A549 (cell line): Measurements from ENCODE around the gene NCLN. TPM values are rescaled to one million over a fixed set of nuclear protein-coding genes. Genes with fewer than 3 reads are reported as not detected.

Experiments
- ATAC-seq, 2 experiments: fragments of 200-7000 bp in 1 of 2; fragments of >200 bp in 1 of 2; cut with Nextera tagmentation in 1 of 2; cut with Tn5 transposase in 1 of 2; 3 replicates each; pipeline versions ENCODE4 v1.8.0 to v1.9.1; 2018 to 2020; ENCODE audit warnings: mild to moderate bottlenecking in 1 of 2, moderate library complexity in 1 of 2
- CTCF ChIA-PET: fragments of 300-600 bp; sonication (Branson Sonifier 250); formaldehyde crosslinking; extraction: SDS; loops from one replicate; lab custom pipeline; 2021; ENCODE audit warnings: antibody characterized with exemption, inconsistent platforms; lab: Yijun Ruan, JAX
- POLR2A ChIA-PET: fragments of 350-600 bp; formaldehyde crosslinking; extraction: SDS; loops from one replicate; lab custom pipeline; 2021; ENCODE audit warnings: antibody characterized with exemption, inconsistent platforms; lab: Yijun Ruan, JAX
- DNase-seq, 2 experiments: peaks; one replicate each; pipeline versions ENCODE4 v3.0.0 to v3.0.0-alpha.2; 2011 to 2016; ENCODE audit warnings: low read depth in 1 of 2, low spot score in 1 of 2
- FAIRE-seq: peaks from 2 replicates; lab custom pipeline; 2011; peaks lifted over from hg19 to GRCh38; lab: Jason Lieb, UNC
- H3K27ac ChIP-seq, 2 experiments: fragments of >200 bp; sonication (Bioruptor Twin); formaldehyde crosslinking; 3 replicates each; pipeline ENCODE4 v1.5.1; 2016 to 2017
- H3K4me1 ChIP-seq: fragments of >200 bp; sonication (Bioruptor Twin); formaldehyde crosslinking; 3 replicates; pipeline ENCODE4 v1.6.1; 2016
- H3K4me2 ChIP-seq: fragments of >200 bp; sonication (Bioruptor Twin); formaldehyde crosslinking; 3 replicates; pipeline ENCODE4 v1.6.1; 2016
- H3K4me3 ChIP-seq: fragments of >200 bp; sonication (Bioruptor Twin); formaldehyde crosslinking; 3 replicates; pipeline ENCODE4 v1.5.1; 2016
- H3K9me3 ChIP-seq: fragments of >200 bp; sonication (Bioruptor Twin); formaldehyde crosslinking; 3 replicates; pipeline ENCODE4 v1.6.1; 2016
- CBX8 ChIP-seq: fragments of 200-600 bp; sonication (generic); IDR thresholded peaks from 2 replicates; pipeline ENCODE4 v1.6.1; 2016
- CEBPB ChIP-seq, 2 experiments: fragments of >200 bp in 1 of 2; sonication (Bioruptor Twin) in 1 of 2; formaldehyde crosslinking in 1 of 2; IDR thresholded peaks; 2 replicates each; pipeline ENCODE4 v1.6.1; 2012 to 2016
- CTCF ChIP-seq: fragments of >200 bp; sonication (Bioruptor Twin); formaldehyde crosslinking; IDR thresholded peaks from 3 replicates; pipeline ENCODE4 v1.5.1; 2016
- E2F6 ChIP-seq: IDR thresholded peaks from 2 replicates; pipeline ENCODE4 v1.6.1; 2012; ENCODE audit warnings: low read depth, borderline replicate concordance
- EHMT2 ChIP-seq: fragments of 200-600 bp; sonication (generic); IDR thresholded peaks from 2 replicates; pipeline ENCODE4 v1.6.1; 2016; ENCODE audit warnings: antibody characterized with exemption, low read depth, mild to moderate bottlenecking, moderate library complexity
- ELK1 ChIP-seq: fragments of 150-350 bp; IDR thresholded peaks from 2 replicates; pipeline ENCODE4 v1.6.1; 2014; ENCODE audit warnings: low read depth, mild to moderate bottlenecking, low read length
- EP300 ChIP-seq, 2 experiments: fragments of >200 bp; sonication (Bioruptor Twin); formaldehyde crosslinking; IDR thresholded peaks; 2 replicates in 1 of 2; 3 replicates in 1 of 2; pipeline ENCODE4 v1.6.1; 2016 to 2017
- FOSL2 ChIP-seq, 2 experiments: fragments of 450-650 bp in 1 of 2; fragments of >200 bp in 1 of 2; sonication (Bioruptor Twin) in 1 of 2; formaldehyde crosslinking; IDR thresholded peaks; 2 replicates each; pipeline versions ENCODE4 v1.5.0 to v1.6.1; 2016 to 2020; ENCODE audit warnings: mild to moderate bottlenecking in 1 of 2, moderate library complexity in 1 of 2
- HDAC2 ChIP-seq: fragments of 200-600 bp; sonication (generic); IDR thresholded peaks from 2 replicates; pipeline ENCODE4 v1.6.1; 2016
- JUNB ChIP-seq: fragments of >200 bp; sonication (Bioruptor Twin); formaldehyde crosslinking; IDR thresholded peaks from 2 replicates; pipeline ENCODE4 v1.6.1; 2016
- KDM5A ChIP-seq: fragments of 200-600 bp; sonication (generic); IDR thresholded peaks from 2 replicates; pipeline ENCODE4 v1.6.1; 2016; ENCODE audit warnings: antibody characterized with exemption, mild to moderate bottlenecking
- NR3C1 ChIP-seq: fragments of >200 bp; sonication (Bioruptor Twin); formaldehyde crosslinking; IDR thresholded peaks from 3 replicates; pipeline ENCODE4 v1.6.1; 2017
- RAD21 ChIP-seq, 2 experiments: fragments of >200 bp in 1 of 2; sonication (Bioruptor Twin) in 1 of 2; formaldehyde crosslinking in 1 of 2; IDR thresholded peaks in 1 of 2; conservative IDR thresholded peaks in 1 of 2; 2 replicates in 1 of 2; 3 replicates in 1 of 2; pipeline ENCODE4 v1.6.1; 2012 to 2018; ENCODE audit warnings: inconsistent platforms in 1 of 2
- REST ChIP-seq: fragments of 200-600 bp; sonication (generic); IDR thresholded peaks from 2 replicates; pipeline ENCODE4 v1.6.1; 2016; ENCODE audit warnings: antibody characterized with exemption, mild to moderate bottlenecking, moderate library complexity
- SREBF2 ChIP-seq: fragments of 450-650 bp; IDR thresholded peaks from 2 replicates; pipeline ENCODE4 v1.6.1; 2014; ENCODE audit warnings: mild to moderate bottlenecking, moderate library complexity
- WGBS: methylation state at CpG from one replicate; pipeline ENCODE4 v1.1.6; 2017; ENCODE audit errors: missing lambda C conversion rate; 5-methylcytosine and 5-hydroxymethylcytosine counted together
- polyA plus RNA-seq, 4 experiments: library from polyadenylated mRNA; depleted of rRNA in 3 of 4; stranded (reverse); fragments of >200 nt; fragmentation: RNase III in 1 of 4; extraction: RNeasy Plus Mini Kit Qiagen cat#74134 plus additional on column Dnase treatment in 1 of 4; gene quantifications; 2 replicates in 3 of 4; 3 replicates in 1 of 4; pipeline ENCODE4 v1.2.3, GENCODE V29; 2011 to 2017
- TF ChIP-seq, protein P1 (sequence below): fragments of >200 bp; sonication (Bioruptor Twin); formaldehyde crosslinking; IDR thresholded peaks from 2 replicates; pipeline ENCODE4 v1.6.1; 2016
- TF ChIP-seq, protein P2 (sequence below): fragments of 250-450 bp; sonication (Bioruptor Pico); IDR thresholded peaks from 2 replicates; pipeline ENCODE4 v1.5.0; 2021; ENCODE audit warnings: mild to moderate bottlenecking, moderate library complexity, borderline replicate concordance
- TF ChIP-seq, protein P3 (sequence below): fragments of >200 bp; sonication (Bioruptor Twin); formaldehyde crosslinking; IDR thresholded peaks from 3 replicates; pipeline ENCODE4 v1.6.1; 2016

The NCLN gene
- polyA plus RNA-seq, 2 of the 4 experiments (the other 2 are of a cell fraction): 22.8 to 58.5 TPM

- ChIA-PET POLR2A (no interaction called here), CTCF (interaction anchor here (1.0 kb wide), 1 partner anchor 19 kb away, joined by 3 read pairs; no protein-coding TSS in a partner anchor)
- Histone ChIP-seq H3K9me3 (0 out of 3 replicates have a peak, but pooled peaks cover 5% of the 10 kb centered on the region), H3K4me3 (no peak overlapping the region), H3K4me1 (no peaks in the 10 kb centered on the region), H3K27ac (no peak overlapping the region), H3K4me2 (0 out of 3 replicates have a peak overlapping the region, but pooled peaks have one; percentile 25)
- DNase-seq (peak; percentile 32 to 62), ATAC-seq (peak; percentile 60 to 89; a peak in 5 of 6 replicates), FAIRE-seq (no peak)
- WGBS: 32% methylated on average over 6 of the region's 10 CpGs
- TF ChIP-seq EHMT2 (no peak), CBX8 (no peak), HDAC2 (no peak), KDM5A (no peak), ELK1 (no peak), NR3C1 (no peak), EP300 (IDR thresholded peaks at IDR 0.05) (no peak), SREBF2 (no peak), REST (no peak), CEBPB (IDR thresholded peaks at IDR 0.05) (no peak), FOSL2 (IDR thresholded peaks at IDR 0.05) (no peak), FOSL2 (CRISPR knock-in tag; IDR thresholded peaks at IDR 0.05) (no peak), E2F6 (no peak)
- TF ChIP-seq, protein P1, sequence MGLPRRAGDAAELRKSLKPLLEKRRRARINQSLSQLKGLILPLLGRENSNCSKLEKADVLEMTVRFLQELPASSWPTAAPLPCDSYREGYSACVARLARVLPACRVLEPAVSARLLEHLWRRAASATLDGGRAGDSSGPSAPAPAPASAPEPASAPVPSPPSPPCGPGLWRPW: no peak
- TF ChIP-seq, protein P2, sequence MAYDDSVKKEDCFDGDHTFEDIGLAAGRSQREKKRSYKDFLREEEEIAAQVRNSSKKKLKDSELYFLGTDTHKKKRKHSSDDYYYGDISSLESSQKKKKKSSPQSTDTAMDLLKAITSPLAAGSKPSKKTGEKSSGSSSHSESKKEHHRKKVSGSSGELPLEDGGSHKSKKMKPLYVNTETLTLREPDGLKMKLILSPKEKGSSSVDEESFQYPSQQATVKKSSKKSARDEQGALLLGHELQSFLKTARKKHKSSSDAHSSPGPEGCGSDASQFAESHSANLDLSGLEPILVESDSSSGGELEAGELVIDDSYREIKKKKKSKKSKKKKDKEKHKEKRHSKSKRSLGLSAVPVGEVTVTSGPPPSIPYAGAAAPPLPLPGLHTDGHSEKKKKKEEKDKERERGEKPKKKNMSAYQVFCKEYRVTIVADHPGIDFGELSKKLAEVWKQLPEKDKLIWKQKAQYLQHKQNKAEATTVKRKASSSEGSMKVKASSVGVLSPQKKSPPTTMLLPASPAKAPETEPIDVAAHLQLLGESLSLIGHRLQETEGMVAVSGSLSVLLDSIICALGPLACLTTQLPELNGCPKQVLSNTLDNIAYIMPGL (CRISPR knock-in tag): no peak
- TF ChIP-seq, protein P3, sequence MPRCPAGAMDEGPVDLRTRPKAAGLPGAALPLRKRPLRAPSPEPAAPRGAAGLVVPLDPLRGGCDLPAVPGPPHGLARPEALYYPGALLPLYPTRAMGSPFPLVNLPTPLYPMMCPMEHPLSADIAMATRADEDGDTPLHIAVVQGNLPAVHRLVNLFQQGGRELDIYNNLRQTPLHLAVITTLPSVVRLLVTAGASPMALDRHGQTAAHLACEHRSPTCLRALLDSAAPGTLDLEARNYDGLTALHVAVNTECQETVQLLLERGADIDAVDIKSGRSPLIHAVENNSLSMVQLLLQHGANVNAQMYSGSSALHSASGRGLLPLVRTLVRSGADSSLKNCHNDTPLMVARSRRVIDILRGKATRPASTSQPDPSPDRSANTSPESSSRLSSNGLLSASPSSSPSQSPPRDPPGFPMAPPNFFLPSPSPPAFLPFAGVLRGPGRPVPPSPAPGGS: no peak
Observed at GRCh38 chr19:3249408-3249807, 63.7 kb downstream of the NCLN start.

DNA sequence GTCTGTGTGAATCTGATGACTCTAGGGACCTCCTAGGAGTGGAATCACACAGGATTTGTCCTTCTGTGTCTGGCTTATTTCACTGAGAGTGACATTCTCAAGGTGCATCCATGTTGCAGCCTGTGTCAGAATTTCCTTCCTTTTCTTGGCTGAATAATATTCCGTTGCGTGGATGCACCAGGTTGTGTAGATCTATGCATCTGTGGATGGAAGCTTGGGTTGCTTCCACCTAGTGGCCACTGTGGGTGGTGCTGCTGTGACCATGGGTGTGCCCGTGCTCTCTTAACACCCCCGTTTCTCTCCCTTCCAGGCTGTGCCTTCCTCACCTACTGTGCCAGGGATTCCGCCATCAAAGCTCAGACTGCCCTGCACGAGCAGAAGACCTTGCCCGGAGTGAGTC is 64.9 kb downstream of the NCLN start:
- no peak overlapping the region for H3K4me2 ChIP-seq
- 0 out of 3 replicates have a peak, but pooled peaks cover 5% of the 10 kb centered on the region for H3K9me3 ChIP-seq
- no peaks in the 10 kb centered on the region for H3K4me1 ChIP-seq
- peak in 1 of 2 experiments; percentile 48 for DNase-seq
- CTCF ChIA-PET: interaction anchor here (0.6 to 1.5 kb wide), 3 partner anchors 14 to 28 kb away, joined by 3 to 6 read pairs (median 4); no protein-coding TSS in a partner anchor
- 26% methylated on average over 7 of the region's 7 CpGs for WGBS
- no peak overlapping the region for H3K4me3 ChIP-seq
- FAIRE-seq: no peak
- POLR2A ChIA-PET: no interaction called here
- no peak overlapping the region for H3K27ac ChIP-seq
- TF ChIP-seq CTCF: peak; percentile 37
- TF ChIP-seq JUNB: no peak
- TF ChIP-seq RAD21 (conservative IDR thresholded peaks at IDR 0.05 in 1 of 2, IDR thresholded peaks at IDR 0.05 in 1 of 2): peak in 1 of 2 experiments; percentile 17; a peak in 1 of 5 replicates
- peak; percentile 70 to 83; a peak in 4 of 6 replicates for ATAC-seq
